WERI-Rb-1 (cell line): ENCODE results near the gene BFSP2.

Experiments used
- DNase-seq: peaks from one replicate; pipeline ENCODE4 v3.0.0-alpha.2; 2020
- H3K27ac ChIP-seq: fragments of 250-450 bp; sonication (Bioruptor Pico); 2 replicates; pipeline ENCODE4 v1.5.1; 2020; ENCODE audit warnings: mild to moderate bottlenecking, moderate library complexity
- H3K27me3 ChIP-seq: fragments of 250-450 bp; sonication (Bioruptor Pico); 2 replicates; pipeline ENCODE4 v1.5.1; 2021; ENCODE audit warnings: mild to moderate bottlenecking, low read depth, moderate library complexity; ENCODE audit not compliant: insufficient read depth, severe bottlenecking
- H3K36me3 ChIP-seq: fragments of 250-450 bp; sonication (Bioruptor Pico); 2 replicates; pipeline ENCODE4 v1.5.1; 2020; ENCODE audit warnings: mild to moderate bottlenecking, moderate library complexity
- H3K4me3 ChIP-seq: 2 replicates; pipeline ENCODE4 v1.5.1; 2011; ENCODE audit warnings: low read depth, mild to moderate bottlenecking, control low read depth, low read length
- H3K9me3 ChIP-seq: fragments of 250-450 bp; sonication (Bioruptor Pico); 2 replicates; pipeline ENCODE4 v1.5.1; 2021; ENCODE audit warnings: mild to moderate bottlenecking, moderate library complexity; ENCODE audit not compliant: severe bottlenecking
- TF ChIP-seq, protein P1 (sequence below): IDR thresholded peaks from 2 replicates; pipeline ENCODE4 v1.5.1; 2011; ENCODE audit warnings: low read depth, mild to moderate bottlenecking, control low read depth, inconsistent platforms, low read length

Gene BFSP2

DNA sequence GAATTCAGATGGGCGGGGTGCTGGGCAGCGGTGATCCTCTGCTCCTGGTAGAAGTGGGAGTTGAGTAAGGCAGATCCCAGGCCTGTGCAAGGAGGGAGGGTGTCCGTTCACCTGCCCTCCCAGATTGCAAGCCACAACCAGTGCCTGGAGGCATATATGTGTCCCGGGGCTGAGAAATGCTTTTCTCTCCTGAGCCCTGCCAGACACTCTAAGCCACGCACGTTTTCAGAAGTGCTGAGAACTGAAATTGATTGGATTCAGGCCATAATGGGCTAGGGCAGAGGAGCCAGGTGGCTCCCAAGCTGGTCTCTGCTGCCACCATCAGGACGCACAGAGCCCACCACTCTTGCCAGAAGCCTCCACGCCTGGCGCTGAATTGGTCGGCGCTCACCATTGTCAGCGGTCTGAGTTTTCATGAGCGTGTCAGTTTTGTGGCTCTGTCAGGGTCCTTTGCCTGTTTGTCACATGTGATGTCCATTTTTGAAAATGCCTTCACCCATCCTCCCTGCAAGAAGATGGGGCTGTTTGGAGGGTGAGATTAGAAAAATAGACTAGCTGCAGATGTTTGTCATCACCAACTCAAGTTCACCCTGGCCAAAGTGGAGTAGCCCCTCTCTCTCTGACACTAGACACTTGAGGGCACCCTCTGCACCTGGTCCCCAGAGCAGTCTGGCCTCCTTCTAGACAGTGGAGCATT, 15.4 kb upstream of the BFSP2 start:
- H3K27ac ChIP-seq = no peak overlapping the region
- H3K4me3 ChIP-seq = no peak overlapping the region
- TF ChIP-seq, protein P1, sequence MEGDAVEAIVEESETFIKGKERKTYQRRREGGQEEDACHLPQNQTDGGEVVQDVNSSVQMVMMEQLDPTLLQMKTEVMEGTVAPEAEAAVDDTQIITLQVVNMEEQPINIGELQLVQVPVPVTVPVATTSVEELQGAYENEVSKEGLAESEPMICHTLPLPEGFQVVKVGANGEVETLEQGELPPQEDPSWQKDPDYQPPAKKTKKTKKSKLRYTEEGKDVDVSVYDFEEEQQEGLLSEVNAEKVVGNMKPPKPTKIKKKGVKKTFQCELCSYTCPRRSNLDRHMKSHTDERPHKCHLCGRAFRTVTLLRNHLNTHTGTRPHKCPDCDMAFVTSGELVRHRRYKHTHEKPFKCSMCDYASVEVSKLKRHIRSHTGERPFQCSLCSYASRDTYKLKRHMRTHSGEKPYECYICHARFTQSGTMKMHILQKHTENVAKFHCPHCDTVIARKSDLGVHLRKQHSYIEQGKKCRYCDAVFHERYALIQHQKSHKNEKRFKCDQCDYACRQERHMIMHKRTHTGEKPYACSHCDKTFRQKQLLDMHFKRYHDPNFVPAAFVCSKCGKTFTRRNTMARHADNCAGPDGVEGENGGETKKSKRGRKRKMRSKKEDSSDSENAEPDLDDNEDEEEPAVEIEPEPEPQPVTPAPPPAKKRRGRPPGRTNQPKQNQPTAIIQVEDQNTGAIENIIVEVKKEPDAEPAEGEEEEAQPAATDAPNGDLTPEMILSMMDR = peak; percentile 98
- H3K36me3 ChIP-seq = no peaks in the 10 kb centered on the region
- H3K9me3 ChIP-seq = no peaks in the 10 kb centered on the region
- H3K27me3 ChIP-seq = no peaks in the 10 kb centered on the region
- DNase-seq = peak; percentile 78

DNA sequence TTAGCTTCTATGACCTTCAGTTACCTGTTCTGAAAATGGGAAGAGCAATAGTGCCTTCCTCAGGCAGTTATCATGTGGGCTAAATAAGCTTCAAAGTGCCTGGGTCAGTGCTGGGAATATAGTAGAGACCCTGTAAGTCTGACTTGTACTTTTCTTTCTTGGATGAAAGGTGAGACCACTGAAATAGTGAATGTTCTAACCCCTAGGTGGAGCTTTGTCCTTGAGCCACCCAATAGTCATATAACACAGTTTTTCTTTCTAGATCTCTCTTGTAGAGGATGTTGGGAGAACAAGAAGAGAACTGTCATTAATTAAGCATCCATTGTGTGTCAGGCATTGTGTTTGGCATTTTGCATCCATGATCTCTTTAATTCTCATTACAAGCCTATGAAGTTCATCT, 13.0 kb upstream of the BFSP2 start:
- Histone ChIP-seq H3K4me3 (no peak overlapping the region), H3K9me3 (no peaks in the 10 kb centered on the region), H3K27me3 (no peaks in the 10 kb centered on the region), H3K36me3 (no peaks in the 10 kb centered on the region), H3K27ac (no peak overlapping the region)
- TF ChIP-seq, protein P1 = no peak
- DNase-seq = no peak

DNA sequence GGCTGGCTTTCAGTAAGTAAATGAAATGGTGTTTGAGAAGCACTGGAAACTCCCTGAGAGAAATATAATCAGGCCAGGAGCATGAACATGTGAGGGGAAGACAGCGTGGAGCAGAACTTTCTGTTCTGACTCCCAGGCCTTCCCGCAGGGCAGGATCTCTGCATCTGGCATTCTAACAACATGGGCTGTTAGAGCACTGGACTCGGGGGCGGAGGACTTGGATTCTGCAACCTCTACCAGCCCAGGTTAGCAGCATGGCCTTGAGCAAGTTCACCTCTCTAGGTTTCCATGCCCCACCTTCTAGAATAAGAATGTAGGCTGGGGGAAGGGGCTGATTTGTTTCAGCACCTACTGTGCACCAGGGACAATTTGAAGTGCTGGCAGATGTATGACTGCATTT, 12.5 kb upstream of the BFSP2 start:
- DNase-seq = no peak
- no peaks in the 10 kb centered on the region for H3K27me3 ChIP-seq
- TF ChIP-seq, protein P1 = no peak
- H3K4me3 ChIP-seq = no peak overlapping the region
- no peaks in the 10 kb centered on the region for H3K36me3 ChIP-seq
- H3K27ac ChIP-seq = no peak overlapping the region
- no peaks in the 10 kb centered on the region for H3K9me3 ChIP-seq

DNA sequence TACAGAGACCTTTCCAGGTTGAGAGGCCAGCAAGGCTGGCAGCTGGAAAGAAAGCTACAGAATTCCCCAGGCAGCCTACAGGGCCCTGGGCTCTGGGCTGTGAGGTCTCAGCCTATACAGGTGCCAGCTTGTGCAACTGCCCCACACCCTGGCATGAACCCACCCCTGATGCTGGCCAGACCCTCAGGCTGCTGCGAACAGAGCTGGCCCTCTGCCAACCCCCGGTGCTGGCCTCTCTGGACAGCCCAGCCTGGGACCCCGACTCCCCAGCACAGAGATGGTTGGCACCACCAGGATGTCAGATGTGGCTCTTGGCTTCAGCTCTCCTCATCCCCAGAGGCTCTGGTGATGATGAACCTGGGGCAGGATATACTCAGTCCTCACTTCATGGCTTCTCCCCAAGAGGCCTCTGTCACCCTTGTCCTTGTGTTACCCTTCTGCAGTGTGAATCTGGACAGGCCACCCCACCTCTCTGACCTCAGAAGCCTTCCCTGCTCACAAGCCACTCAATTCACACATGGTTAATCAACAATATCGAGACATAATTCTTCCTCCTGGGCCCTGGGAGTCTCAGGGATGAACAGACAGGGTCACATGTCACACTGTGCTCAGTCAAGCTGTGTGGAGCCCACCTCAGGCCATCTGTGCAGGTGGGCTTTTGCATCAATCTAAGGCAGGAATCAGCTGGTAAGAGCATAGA, 11.0 kb upstream of the BFSP2 start:
- peak; percentile 38 for DNase-seq

DNA sequence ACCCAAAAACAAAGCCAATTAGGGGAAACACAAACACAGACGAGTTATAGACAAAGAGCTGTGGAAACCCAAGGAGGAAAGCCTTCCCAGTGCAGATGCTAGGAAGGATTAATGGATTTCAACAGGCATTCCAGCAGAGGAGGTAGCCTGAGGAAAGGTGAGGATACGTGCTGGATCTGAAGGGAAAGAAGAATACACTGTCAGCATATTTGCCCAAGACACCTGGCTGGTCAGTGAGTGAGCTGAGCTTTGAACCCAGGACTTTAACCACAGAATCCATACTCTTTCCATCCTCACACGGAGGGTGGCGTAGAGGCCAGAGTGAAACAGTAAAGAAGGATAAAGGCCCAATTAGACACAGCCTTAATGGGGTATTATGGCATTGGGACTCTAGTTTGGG, 9.1 kb upstream of the BFSP2 start:
- H3K27me3 ChIP-seq = no peaks in the 10 kb centered on the region
- no peak overlapping the region for H3K4me3 ChIP-seq
- TF ChIP-seq, protein P1 = no peak
- H3K36me3 ChIP-seq = no peaks in the 10 kb centered on the region
- H3K9me3 ChIP-seq = no peaks in the 10 kb centered on the region
- no peak overlapping the region for H3K27ac ChIP-seq
- DNase-seq = no peak

More for the DNA sequence above, 11.0 kb upstream of the BFSP2 start:
- H3K36me3 ChIP-seq = no peaks in the 10 kb centered on the region
- H3K27ac ChIP-seq = no peak overlapping the region
- no peaks in the 10 kb centered on the region for H3K27me3 ChIP-seq
- H3K9me3 ChIP-seq = no peaks in the 10 kb centered on the region
- H3K4me3 ChIP-seq = no peak overlapping the region
- TF ChIP-seq, protein P1 = no peak
